H1 (cell line): ENCODE data around the gene CLEC16A. TPM values are rescaled to one million over a fixed set of nuclear protein-coding genes. Genes with fewer than 3 reads are reported as not detected.

ENCODE experiments used
- ATF2 ChIP-seq: IDR thresholded peaks from 2 replicates; pipeline ENCODE4 v1.6.1; 2012; ENCODE audit warnings: low read length, inconsistent platforms
- CEBPB ChIP-seq: IDR thresholded peaks from 2 replicates; pipeline ENCODE4 v1.6.1; 2012; ENCODE audit warnings: low read depth, low read length
- FOSL1 ChIP-seq: IDR thresholded peaks from 2 replicates; pipeline ENCODE4 v1.6.1; 2011; ENCODE audit warnings: mild to moderate bottlenecking, low read depth, low read length, moderate library complexity; ENCODE audit not compliant: insufficient read depth
- GABPA ChIP-seq: IDR thresholded peaks from 2 replicates; pipeline ENCODE4 v1.6.1; 2011; ENCODE audit warnings: mild to moderate bottlenecking, low read length, moderate library complexity, borderline replicate concordance; ENCODE audit not compliant: insufficient read depth
- SAP30 ChIP-seq: fragments of 300-600 bp; sonication (generic); IDR thresholded peaks from 2 replicates; pipeline ENCODE4 v1.7.1; 2012; ENCODE audit warnings: low read length, moderate library complexity, mild to moderate bottlenecking, inconsistent platforms; ENCODE audit not compliant: insufficient read depth, insufficient replicate concordance
- SIRT6 ChIP-seq: IDR thresholded peaks from one replicate; pipeline ENCODE4 v1.7.1; 2012; ENCODE audit warnings: low read length, inconsistent platforms
- polyA plus RNA-seq, 7 experiments: library from polyadenylated mRNA; depleted of rRNA in 3 of 7; stranded (reverse) in 5 of 7; unstranded in 2 of 7; fragments of >200 nt in 5 of 7; fragments of 200-250 nt in 2 of 7; gene quantifications; 1 replicate in 5 of 7; 2 replicates in 1 of 7; 4 replicates in 1 of 7; pipeline versions ENCODE4 v1.2.1 to v1.2.3, GENCODE V29; 2011 to 2013; ENCODE audit warnings: missing spikeins in 2 of 7, mixed read lengths in 2 of 7
- total RNA-seq: library from RNA; stranded (reverse); fragmentation: NEBNext Ultra II Directional; extraction: Animal tissue kit (Norgen Biotek cat#: 25700); gene quantifications from 2 replicates; pipeline ENCODE4 v1.2.1, GENCODE V29; 2021

CLEC16A gene
- total and polyA plus RNA-seq, 2 of the 8 experiments (the other 6 are each of a cell fraction or from before 2014, with no cell fraction given) = 7.6 to 19.3 TPM

- TF ChIP-seq ATF2 (no peak), GABPA (no peak), FOSL1 (no peak), CEBPB (no peak), SAP30 (no peak), SIRT6 (no peak)
Observed at GRCh38 chr16:11121914-11122692, 177.7 kb downstream of the CLEC16A start (continued).
